NOMO-1 treated with dmso at 0.1 percent for 144 hours (cell line): ENCODE data around the gene ADNP.
"Not testable (repeated sequence)": the region's sequence is repeated elsewhere in the genome, so short reads cannot be mapped to it uniquely, and the experiment has no call there.

Source experiments
- DNase-seq: peaks from one replicate; lab custom pipeline; 2025; ENCODE audit not compliant: unreplicated experiment; lab: John Stamatoyannopoulos, UW

ADNP gene

GRCh38 chr20:50903353-50904051 lies 27.7 kb downstream of the ADNP start:
- no peak for DNase-seq

- DNase-seq, result no peak
Measured at GRCh38 chr20:50901301-50901700, 29.9 kb downstream of the ADNP start.

- DNase-seq, result no peak
Measured at GRCh38 chr20:50900261-50900660, 31.0 kb downstream of the ADNP start.

GRCh38 chr20:50898475-50898874 lies 32.8 kb downstream of the ADNP start:
- no peak for DNase-seq

- DNase-seq, result no peak
Measured at GRCh38 chr20:50895111-50895830, 36.0 kb downstream of the ADNP start.

- no peak for DNase-seq
Measured at GRCh38 chr20:50893620-50894019, 37.6 kb downstream of the ADNP start.

- no peak for DNase-seq
Measured at GRCh38 chr20:50892394-50892793, 38.8 kb downstream of the ADNP start.

- DNase-seq, result no peak
Measured at GRCh38 chr20:50891138-50891537, 40.1 kb downstream of the ADNP start.

GRCh38 chr20:50887576-50887975 lies 43.7 kb downstream of the ADNP start:
- no peak for DNase-seq

- DNase-seq, result no peak
Measured at GRCh38 chr20:50886184-50886790, 45.0 kb downstream of the ADNP start.

- DNase-seq, result no peak
Measured at GRCh38 chr20:50885781-50886180, 45.5 kb downstream of the ADNP start.

GRCh38 chr20:50885068-50885467 lies 46.2 kb downstream of the ADNP start:
- no peak for DNase-seq

GRCh38 chr20:50883856-50884255 lies 47.4 kb downstream of the ADNP start:
- DNase-seq, result no peak

GRCh38 chr20:50881759-50882424 lies 49.3 kb downstream of the ADNP start:
- DNase-seq, result not testable (repeated sequence)

GRCh38 chr20:50879649-50880550 lies 51.3 kb downstream of the ADNP start:
- DNase-seq, result no peak

- DNase-seq, result no peak
Measured at GRCh38 chr20:50877232-50877743, 53.9 kb downstream of the ADNP start.

GRCh38 chr20:50876816-50877215 lies 54.4 kb downstream of the ADNP start:
- no peak for DNase-seq

- DNase-seq, result no peak
Measured at GRCh38 chr20:50876063-50876685, 55.1 kb downstream of the ADNP start.

GRCh38 chr20:50874758-50875665 lies 56.2 kb downstream of the ADNP start:
- DNase-seq, result no peak
